K562 treated with DMSO at 1 percent for 48 hours (cell line): Measurements from ENCODE around the gene PYGM. TPM values are rescaled to one million over a fixed set of nuclear protein-coding genes. Genes with fewer than 3 reads are reported as not detected.

Experiments used
- total RNA-seq: library from RNA; unstranded; fragments of 300-600 nt; gene quantifications from 2 replicates; pipeline ENCODE4 v1.2.3, GENCODE V29; 2022; ENCODE audit warnings: low replicate concordance; ENCODE audit errors: extremely low read depth

PYGM gene
- not detected in 2 replicates for total RNA-seq

GRCh38 chr11:64759722-64760719, at the start of gene PYGM:
TSS of gene PYGM (minus strand) at chr11:64759974. CDS start at chr11:64759898, 76 bp downstream.

GRCh38 chr11:64803158-64803845, 43.5 kb upstream of the PYGM start, which contains the start of gene MAP4K2:
TSS of gene MAP4K2 (minus strand) at chr11:64803214. CDS start at chr11:64803149, 65 bp downstream.

DNA sequence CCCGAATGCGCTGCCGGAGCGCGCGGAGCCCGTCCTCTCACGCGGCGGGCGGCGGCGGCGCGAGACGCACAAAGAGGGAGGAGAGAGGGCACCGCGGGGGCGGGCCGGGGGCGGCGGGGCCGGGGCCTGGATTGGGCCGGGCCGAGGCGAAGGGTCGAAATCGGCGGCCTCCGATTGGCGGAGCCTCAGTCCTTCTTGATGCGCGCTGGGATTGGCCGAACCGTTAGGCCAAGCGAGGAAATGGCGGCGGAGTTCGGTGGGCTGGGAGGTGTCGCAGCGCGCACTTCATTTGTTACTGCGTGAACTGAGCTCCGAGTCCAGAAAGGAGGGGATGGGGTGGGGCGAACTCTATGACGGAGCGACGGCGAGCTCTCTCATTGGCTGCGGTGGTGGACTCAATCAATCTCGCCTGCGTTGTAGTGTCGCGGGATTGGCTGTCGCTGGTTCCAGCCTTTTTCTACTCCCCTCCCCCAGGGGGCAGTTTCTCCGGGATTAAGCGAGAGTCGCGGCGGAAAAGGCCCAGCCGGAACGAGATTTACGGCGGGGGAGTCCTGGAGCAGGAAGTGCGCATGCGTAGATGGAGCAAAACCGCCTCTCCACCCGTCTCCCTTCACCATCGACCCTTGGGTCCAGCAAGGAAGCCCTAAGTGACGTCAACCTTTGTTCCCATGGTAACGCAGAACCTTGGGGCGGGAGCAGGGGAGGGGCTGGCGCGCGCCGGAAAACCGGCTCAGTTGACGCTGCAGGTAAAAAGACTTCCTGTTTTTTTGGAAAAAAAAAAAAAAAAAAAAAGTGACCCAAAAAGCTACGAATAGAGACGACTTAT, 18.9 kb upstream of the PYGM start, which contains the start of gene SF1:
TSS of gene SF1 (minus strand) at position 70 of the 826 bp plus-strand sequence. CDS start 150 bp downstream, outside the sequence.

DNA sequence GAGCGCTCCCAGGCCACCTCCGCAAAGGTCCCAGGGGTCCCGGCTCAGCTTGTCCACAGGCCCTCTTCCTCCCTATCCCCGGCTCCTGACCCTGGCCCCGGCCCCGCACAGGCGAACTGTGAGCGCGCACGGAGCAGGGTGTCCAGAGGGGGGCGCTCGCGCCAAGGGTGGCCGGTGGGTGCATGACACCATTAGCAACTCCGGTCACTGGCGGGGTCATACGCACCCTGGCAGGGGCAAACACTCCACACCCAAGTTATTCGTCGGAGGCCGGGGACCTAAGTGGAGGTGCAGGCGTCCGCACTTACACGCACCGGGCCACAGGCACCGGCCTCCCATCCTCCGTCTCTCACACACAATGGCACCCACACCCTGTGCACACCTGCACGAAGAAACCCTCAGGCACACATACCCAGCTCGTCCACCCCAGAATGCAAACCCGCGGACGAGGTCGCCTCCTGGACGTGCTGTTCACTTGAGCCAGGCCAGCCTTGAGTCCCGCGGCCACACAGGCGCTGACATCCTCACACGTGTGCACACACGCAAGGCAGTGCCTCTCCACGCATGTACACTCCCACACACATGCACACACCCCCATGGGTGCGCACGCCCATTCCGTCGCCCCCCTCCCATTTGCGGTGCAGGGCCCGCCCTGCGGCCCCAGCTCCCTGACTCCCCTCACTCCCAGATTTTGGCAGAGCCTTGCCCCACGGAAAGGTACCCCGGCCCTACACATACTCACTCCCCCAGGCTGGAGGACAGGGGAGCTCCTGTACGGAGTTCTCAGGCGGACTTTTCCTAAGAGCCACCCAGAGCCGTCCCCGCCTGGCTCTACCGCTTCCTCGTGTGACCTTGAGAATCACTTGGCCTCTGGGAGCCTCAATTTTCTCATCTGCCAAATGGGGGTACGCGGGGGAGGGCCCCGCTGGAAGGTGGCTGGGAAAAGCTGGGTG, 15.9 kb downstream of the PYGM start, which contains the start of gene RASGRP2:
TSS of gene RASGRP2 (minus strand) at position 552 of the 953 bp plus-strand sequence. CDS start 1,276 bp downstream, outside the sequence.

GRCh38 chr11:64723117-64723906, 36.5 kb downstream of the PYGM start, which contains the start of gene NRXN2:
TSS of gene NRXN2 (minus strand) at chr11:64723197. CDS start at chr11:64713699, 9,498 bp downstream.

Other genes with a start within 250 kb of the PYGM start
- gene SLC22A11, start 204.0 kb downstream of the PYGM start, total RNA-seq: not detected in 2 replicates
- not detected in 2 replicates for gene SLC22A12, start 168.8 kb downstream of the PYGM start, total RNA-seq
- not detected in 2 replicates for gene NRXN2, start 36.8 kb downstream of the PYGM start, total RNA-seq
- gene RASGRP2, start 15.8 kb downstream of the PYGM start, total RNA-seq: not detected in 2 replicates
- gene SF1, start 18.6 kb upstream of the PYGM start, total RNA-seq: not detected in 2 replicates
- gene MAP4K2, start 43.2 kb upstream of the PYGM start, total RNA-seq: not detected in 2 replicates
- gene MEN1, start 50.6 kb upstream of the PYGM start, total RNA-seq: not detected in 2 replicates
- not detected in 2 replicates for gene CDC42BPG, start 84.7 kb upstream of the PYGM start, total RNA-seq
- not detected in 2 replicates for gene EHD1, start 118.6 kb upstream of the PYGM start, total RNA-seq
- not detected in 2 replicates for gene ATG2A, start 157.2 kb upstream of the PYGM start, total RNA-seq
- not detected in 2 replicates for gene PPP2R5B, start 164.7 kb upstream of the PYGM start, total RNA-seq
- not detected in 2 replicates for gene GPHA2, start 175.9 kb upstream of the PYGM start, total RNA-seq
- gene MAJIN, start 212.1 kb upstream of the PYGM start, total RNA-seq: not detected in 2 replicates
- gene BATF2, start 237.0 kb upstream of the PYGM start, total RNA-seq: not detected in 2 replicates